ENCODE measurements around the gene AP5S1.

DNA sequence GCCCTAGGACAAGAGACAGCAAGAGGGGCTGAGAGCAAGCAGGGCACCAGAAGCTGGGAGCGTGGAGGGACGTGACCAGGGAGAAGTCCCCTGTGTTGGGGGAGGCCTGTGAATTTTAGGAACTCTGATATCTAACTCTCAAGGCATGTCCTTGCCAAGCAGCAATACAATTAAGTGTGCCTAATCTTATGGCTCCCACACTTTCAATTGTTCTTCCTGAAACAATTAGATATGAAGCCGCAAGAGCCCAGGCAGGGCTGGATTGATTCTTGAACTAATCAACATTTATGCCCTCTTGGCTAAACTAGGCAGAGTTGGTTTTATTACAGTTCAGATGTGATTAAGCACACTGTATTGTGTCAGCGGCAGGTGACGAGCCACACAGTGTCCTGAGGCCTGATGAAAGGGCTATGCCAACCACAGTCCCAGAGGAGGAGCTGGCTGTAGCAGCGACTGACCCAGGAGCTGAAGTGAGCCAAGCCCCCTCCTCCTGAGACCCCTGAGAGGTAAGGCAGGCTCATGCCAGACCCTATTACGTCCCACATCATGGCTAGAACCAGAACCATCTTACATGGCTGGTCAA lies 22.1 kb downstream of the AP5S1 start:
- TF ChIP-seq TAF1 (IDR thresholded peaks at IDR 0.05; ENCODE audit: borderline replicate concordance, low read depth, low read length) (no peak), POLR2A (IDR thresholded peaks at IDR 0.05; ENCODE audit: low read depth, low read length) (no peak), POLR2AphosphoS5 (IDR thresholded peaks at IDR 0.05; ENCODE audit: low read depth, low read length) (no peak)
